DMS 273 (cell line): ENCODE data around the gene SIAH3.
A peak's percentile ranks its signal among the peaks of the same experiment; 100 is the strongest.

Source experiments
- DNase-seq: peaks from one replicate; lab custom pipeline; 2025; ENCODE audit not compliant: unreplicated experiment; lab: John Stamatoyannopoulos, UW

SIAH3 gene

GRCh38 chr13:45748941-45749759 lies 102.4 kb downstream of the SIAH3 start:
- DNase-seq: peak; percentile 4

DNA sequence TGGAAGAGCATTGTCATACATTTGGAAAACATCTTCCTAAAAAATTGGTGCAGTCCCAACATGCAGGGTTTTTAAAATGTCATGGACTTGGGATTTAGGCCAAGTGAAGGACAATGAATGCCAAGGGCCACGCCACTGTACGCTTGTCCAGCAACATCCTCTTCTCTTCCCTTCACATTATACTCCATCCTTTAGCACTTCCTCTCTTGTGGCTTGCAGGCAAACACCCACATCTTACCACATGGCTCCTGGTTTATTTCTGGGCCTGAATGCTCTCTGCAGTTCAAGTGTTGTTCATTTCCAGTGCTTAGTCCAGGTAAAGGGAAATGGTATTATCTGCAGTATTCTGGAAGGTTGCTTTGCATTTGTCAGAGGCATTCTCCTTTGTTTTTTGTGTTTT lies 104.5 kb downstream of the SIAH3 start:
- no peak for DNase-seq

- DNase-seq: no peak
Observed at GRCh38 chr13:45744979-45745378, 106.6 kb downstream of the SIAH3 start.

DNA sequence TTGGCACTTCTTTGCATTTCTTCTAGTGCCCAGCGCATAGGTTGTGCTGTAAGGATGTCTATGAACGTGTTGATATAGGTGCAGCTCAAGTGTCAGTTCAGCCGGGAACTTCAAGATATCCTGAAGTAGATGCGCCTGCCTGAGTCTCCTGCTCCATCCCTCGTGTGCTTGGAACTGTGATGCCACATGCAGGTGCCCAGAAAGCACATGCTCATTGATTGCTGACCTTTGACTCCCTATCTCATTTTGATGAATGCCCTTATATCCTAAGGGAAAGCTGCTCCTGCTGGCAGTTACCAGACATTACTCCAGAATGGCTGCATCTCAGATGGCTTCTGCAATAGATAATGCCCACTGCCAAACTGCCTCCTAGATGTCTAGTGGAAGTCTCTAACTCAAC lies 108.6 kb downstream of the SIAH3 start:
- no peak for DNase-seq

- DNase-seq: peak; percentile 20
Observed at GRCh38 chr13:45737571-45738017, 114.0 kb downstream of the SIAH3 start.

- no peak for DNase-seq
Observed at GRCh38 chr13:45733361-45733760, 118.2 kb downstream of the SIAH3 start.

DNA sequence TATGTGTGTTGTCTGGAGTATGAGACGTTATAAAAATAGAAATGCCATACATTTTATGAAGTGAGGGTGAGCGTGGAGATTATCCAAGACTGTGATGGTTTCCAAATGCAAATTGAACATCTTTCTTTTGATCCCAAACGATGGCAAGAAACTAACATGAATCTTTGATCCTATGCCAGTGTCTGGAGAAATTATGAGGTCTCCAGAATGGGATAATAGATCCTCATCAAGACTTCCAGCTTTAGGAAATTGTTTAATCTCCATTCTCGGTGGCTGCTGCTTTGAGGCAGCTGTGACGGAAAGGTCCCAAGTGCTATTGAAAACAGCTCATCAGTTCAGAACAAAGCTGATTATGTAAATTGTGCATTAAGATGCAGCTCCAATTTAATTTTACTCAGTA lies 118.6 kb downstream of the SIAH3 start:
- no peak for DNase-seq

DNA sequence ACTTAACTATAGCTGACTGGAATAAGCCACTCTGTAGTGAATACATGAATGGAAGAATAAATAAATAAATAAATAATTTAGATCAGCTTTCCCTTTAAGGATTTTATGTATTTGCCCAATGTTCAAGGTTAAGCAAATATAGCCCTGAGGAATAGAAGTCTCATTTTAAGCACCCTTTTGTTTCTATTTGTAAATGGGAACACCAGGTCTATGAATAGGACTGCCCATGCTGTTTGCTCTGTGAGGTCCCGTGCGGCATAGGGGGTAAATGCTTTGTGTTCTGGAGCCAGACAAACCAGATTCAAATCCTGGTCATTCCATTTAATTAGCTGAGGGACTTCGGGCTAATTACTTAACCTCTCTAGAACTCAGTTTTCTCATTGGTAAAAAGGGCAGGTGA lies 120.1 kb downstream of the SIAH3 start:
- DNase-seq: no peak

DNA sequence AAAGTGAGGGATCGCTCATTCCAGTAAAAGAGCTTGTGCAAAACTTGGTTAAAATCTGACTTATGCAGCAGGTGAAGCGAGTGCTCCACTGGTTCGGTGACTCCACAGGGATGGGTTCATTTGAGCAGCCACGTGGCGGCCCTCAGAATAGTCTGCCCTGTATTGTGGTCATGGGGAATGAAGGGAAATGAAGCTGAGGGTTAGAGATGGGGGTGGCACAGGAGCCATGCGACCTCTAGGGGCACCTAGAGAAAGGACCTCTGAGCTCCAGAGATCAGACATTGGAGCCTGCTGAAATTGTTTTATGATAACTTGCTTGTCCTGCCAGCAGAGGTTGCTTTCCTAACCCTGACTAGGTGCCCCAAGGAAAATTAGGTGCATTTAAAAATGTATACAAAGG lies 122.8 kb downstream of the SIAH3 start:
- peak; percentile 13 for DNase-seq
